ENCODE data around the gene RNF223.
"Not testable (repeated sequence)": the region's sequence is repeated elsewhere in the genome, so short reads cannot be mapped to it uniquely, and the experiment has no call there.

RNF223 gene

GRCh38 chr1:1069711-1070676 is 4.1 kb downstream of the RNF223 start:
- DNase-seq = no peak

DNA sequence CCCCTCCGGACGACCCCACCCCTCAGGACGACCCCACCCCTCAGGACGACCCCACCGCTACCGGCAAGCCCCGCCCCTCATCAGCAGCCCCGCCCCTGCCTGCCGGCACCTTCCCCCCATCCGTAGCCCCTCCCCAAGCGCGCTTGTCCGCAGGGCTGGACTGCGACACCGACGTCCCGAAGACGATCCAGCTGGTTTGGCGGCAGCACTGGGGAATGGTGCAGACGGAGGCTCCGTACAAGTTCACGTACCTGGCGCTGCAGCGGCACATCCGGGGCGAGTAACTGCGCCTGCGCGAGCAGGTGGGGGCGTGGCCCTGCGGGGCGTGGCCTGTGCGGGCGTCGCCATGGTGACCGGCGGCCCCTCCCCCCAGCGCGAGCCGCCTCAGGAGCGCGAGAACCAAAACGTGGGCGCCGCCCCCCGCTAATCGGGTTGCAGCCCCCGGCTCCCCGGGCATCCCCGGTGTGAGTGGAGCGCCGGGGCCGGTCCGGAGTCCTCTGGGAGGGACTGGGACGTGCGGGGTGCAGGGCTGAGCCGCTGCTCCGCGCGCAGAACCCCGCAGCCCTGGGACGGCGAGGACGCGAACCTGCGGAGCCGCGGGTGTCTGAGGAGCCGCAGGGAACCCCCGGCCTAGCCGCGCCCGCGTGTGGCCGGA is 4.9 kb downstream of the RNF223 start:
- DNase-seq = no peak

DNA sequence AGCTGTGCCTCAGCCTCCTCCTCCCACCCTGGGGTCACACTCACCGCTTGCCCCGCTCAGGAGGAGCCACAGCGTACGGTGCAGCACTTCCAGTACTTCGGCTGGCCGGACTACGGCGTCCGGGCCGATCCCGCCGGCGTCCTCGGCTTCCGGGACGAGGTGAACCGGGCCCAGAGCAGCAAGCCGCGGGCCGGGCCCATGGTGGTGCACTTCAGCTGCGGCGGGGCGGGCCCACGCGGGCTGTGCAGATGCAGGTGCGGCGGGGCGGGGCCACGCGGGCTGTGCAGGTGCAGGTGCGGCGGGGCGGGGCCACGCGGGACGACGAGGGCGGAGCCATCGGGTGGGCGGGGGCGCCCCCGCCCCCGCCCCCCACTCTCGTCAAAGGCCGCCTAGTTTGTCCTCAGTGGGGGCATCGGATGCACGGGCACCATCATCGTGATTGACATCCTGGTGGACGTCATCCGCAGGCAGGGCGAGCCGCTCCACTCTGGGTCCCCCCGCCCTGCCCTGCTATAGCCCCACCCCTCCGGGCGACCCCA is 5.5 kb downstream of the RNF223 start:
- DNase-seq = no peak

DNA sequence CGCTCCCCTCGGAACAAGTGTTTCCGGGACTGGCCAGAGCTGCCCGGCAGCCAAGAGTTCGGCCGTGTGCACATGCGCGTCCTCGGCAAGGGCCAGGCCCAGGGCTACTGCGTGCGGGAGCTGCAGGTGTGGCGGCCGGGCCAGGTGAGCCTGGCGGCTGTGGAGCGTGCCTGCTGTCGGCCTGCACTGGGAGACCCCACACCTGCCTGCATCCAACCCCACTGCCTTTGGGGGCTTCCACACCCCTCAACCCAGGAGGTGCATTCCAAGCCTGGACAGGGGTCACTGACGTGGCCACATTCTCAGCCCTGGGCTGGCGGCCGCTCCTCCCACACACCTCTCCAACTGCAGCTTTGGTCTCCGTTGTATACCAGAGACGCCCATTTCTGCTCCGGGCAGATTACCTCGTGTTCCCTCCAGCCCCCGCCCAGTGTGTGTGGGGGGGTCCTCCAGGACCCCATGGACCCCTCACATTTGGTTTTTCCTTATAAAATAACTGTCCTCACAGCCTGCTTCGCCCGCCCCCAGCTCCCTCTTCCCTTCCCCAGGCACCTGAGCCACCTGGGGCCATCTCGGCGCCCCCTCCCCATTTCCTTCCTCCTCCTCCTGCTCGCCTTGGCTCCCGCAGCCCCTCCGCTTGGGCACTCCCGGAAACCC is 6.1 kb downstream of the RNF223 start:
- DNase-seq = no peak

- no peak for DNase-seq
These were observed 6.7 kb downstream of the RNF223 start for GRCh38 chr1:1067284-1067859.

DNA sequence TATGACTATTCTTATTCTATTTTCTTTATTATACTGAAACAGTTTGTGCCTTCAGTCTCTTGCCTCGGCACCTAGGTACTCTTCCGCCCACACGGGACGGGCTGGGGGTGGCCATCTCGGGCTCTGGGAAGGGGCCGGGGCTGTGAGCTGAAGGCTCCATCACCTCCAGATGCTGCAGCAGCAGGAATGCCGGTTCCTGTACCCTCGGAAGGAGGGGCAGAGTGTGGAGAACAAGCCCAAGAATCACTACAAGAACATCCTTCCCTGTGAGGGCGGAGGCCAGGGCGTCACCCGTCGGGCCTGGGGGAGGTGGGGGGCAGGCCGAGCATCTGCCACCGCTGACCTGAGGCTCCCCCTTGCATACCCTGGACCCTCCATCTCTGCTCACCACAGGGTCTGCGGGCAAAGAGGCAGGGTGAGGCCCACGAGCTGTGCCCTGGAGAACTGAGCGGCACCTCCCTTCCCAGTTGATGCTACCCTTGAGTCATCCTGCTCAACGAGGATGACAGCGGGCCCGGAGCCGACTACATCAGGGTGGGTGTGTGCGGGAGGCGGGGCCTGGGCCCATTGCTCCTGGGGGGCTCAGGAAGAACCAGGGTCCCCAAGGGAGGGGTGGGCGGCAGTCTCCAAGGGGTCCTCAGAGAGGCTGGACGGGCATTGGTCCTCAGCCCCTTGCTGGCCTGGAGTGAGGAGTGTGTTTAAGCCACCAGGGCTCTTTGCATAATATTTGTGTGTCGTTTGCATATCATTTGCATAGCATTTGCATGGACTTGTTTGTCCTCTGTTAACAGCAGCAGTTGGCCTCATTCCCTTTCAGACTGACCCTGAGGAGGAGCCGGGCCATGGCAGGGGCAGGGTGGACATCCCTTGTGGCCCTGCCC is 7.5 kb downstream of the RNF223 start:
- no peak for DNase-seq

DNA sequence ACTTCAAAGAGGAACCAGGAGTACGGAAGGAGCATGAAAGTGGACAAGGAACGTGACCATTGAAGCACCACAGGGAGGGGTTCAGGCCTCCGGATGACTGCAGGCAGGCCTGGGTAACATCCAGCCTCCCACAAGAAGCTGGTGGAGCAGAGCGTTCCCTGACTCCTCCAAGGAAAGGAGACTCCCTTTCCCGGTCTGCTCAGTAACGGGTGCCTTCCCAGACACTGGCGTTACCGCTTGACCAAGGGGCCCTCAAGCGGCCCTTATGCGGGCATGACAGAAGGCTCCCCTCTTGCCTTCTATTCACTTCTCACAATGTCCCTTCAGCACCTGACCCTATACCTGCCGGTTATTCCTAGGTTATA is 8.2 kb downstream of the RNF223 start:
- DNase-seq = not testable (repeated sequence)

DNA sequence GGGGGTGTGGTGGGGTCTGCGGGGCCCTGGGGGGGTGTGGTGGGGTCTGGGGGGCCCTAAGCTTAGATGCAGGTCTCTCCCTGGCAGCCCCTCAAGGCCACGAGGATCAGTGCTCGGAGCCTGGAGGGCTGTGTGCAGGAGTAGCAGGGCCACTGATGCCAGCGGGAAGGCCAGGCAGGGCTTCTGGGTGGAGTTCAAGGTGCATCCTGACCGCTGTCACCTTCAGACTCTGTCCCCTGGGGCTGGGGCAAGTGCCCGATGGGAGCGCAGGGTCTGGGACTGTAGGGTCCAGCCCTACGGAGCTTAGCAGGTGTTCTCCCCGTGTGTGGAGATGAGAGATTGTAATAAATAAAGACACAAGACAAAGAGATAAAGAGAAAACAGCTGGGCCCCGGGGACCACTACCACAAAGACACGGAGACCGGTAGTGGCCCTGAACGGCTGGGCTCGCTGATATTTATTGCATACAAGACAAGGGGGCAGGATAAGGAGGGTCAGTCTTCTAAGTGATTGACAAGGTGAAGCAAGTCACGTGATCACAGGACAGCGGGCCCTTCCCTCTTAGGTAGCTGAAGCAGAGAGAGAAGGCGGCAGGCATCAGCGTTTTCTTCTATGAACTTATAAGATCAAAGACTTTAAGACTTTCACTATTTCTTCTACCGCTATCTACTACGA is 8.7 kb downstream of the RNF223 start:
- no peak for DNase-seq

DNA sequence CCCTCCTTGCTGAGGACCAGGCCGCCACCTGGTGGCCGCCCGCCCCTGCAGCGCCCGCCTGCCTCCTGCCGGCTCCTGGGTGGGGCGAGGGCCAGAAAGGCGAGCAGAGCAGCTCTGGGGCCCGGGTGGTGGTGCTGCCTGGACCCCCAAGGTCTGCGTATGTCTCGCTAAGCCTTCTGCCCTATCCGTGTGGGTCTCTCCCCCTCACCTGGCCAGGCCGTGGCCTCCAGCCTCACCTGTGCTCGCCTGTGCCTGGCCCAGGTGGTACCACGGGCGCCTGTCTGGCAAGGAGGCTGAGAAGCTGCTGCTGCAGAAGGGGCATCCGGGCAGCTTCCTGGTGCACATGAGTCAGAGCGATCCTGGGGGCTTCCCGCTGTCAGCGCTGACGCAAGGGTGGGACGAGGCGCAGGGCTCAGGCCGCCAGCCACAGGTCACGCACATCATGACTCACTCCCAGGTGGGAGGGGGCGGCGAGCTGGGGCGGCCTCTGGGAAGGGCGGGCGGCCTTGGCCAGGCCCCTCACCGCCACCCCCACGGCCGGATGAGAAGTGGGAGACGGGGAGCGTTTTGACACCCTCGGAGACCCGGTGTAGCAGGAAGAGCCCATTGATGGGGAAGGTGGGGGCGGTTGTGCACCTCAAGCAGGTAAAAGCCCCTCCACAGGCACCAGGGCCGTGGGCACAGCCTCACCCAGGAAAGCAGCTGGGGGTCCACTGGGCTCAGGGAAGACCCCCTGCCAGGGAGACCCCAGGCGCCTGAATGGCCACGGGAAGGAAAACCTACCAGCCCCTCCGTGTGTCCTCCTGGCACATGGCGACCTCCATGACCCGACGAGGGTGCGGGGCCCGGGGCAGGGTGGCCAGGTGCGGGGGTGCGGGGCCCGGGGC is 9.9 kb downstream of the RNF223 start:
- DNase-seq = no peak

DNA sequence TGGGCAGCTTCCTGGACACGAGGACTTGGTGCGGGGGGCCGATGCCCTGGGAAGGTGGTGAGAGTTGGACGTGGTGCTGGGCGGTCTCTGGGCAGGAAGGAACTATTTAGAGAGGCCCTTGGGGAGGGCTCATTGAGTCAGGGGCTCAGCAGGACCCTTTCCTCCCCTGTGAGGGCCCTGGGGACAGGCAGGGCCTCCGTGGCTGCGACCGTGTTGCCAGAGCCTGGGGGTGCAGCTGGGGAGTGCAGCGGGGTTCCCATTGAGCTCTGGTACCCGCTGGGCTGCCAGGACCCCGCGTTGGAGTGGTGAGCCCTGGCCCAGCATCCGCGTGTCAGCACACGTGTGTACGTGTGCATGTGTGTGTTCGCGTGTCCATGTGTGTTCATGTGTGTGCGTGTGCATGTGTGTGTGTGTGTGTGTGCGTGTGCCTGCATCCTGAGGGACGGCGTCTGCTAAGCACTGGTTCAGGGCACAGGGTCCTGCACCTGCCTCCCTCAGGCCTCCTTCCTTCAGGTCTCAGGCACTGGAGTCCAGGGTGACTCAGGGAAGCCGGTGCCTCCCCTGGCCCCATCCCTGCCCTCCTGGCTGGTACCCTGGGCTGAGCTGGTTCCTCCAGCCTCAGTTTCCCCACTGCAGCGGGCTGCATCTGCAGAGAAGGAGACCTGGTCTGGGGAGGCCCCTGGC is 10.7 kb downstream of the RNF223 start:
- DNase-seq = no peak

- DNase-seq = no peak
These were observed 11.6 kb downstream of the RNF223 start for GRCh38 chr1:1062348-1063163.

- DNase-seq = no peak
These were observed 12.3 kb downstream of the RNF223 start for GRCh38 chr1:1061682-1062345.

GRCh38 chr1:1060281-1061000 is 13.7 kb downstream of the RNF223 start:
- DNase-seq = no peak

- DNase-seq = no peak
These were observed 14.4 kb downstream of the RNF223 start for GRCh38 chr1:1059494-1060280.

- no peak for DNase-seq
These were observed 15.1 kb downstream of the RNF223 start for GRCh38 chr1:1058921-1059493.
